DND-41 (cell line): ENCODE results near the gene SNTG2.

Source experiments
- ATAC-seq: fragments of 200-7000 bp; cut with Tn5 transposase; 3 replicates; pipeline ENCODE4 v1.9.1; 2021; ENCODE audit warnings: low read depth; ENCODE audit not compliant: insufficient read depth
- DNase-seq: peaks from one replicate; pipeline ENCODE4 v3.0.0-alpha.2; 2020
- H2AFZ ChIP-seq: 2 replicates; pipeline ENCODE4 v1.6.0; 2012; ENCODE audit warnings: low read depth, low read length
- H3K27ac ChIP-seq: 2 replicates; pipeline ENCODE4 v1.5.1; 2012; ENCODE audit warnings: low read length, inconsistent platforms
- H3K27me3 ChIP-seq: fragments of 200-600 bp; sonication (generic); 2 replicates; pipeline ENCODE4 v1.6.0; 2012; ENCODE audit warnings: low read length, mild to moderate bottlenecking, inconsistent platforms; ENCODE audit not compliant: insufficient read depth, poor library complexity
- H3K36me3 ChIP-seq: 2 replicates; pipeline ENCODE4 v1.5.1; 2012; ENCODE audit warnings: low read length, inconsistent platforms; ENCODE audit not compliant: insufficient read depth
- H3K4me1 ChIP-seq: 2 replicates; pipeline ENCODE4 v1.5.1; 2012; ENCODE audit warnings: mild to moderate bottlenecking, low read length; ENCODE audit not compliant: insufficient read depth
- H3K4me2 ChIP-seq: 2 replicates; pipeline ENCODE4 v1.6.0; 2012; ENCODE audit warnings: mild to moderate bottlenecking, moderate library complexity, low read length, inconsistent platforms; ENCODE audit not compliant: insufficient read depth
- H3K4me3 ChIP-seq, 2 experiments: fragments of 200-600 bp in 1 of 2; shearing (Covaris generic) in 1 of 2; 2 replicates each; pipeline ENCODE4 v1.5.1; 2012 to 2016; ENCODE audit warnings: inconsistent platforms in 2 of 2, low read length in 2 of 2, mild to moderate bottlenecking in 2 of 2, low read depth in 1 of 2, moderate library complexity in 1 of 2
- H3K79me2 ChIP-seq: 2 replicates; pipeline ENCODE4 v1.6.0; 2012; ENCODE audit warnings: low read length, inconsistent platforms; ENCODE audit not compliant: insufficient read depth
- H3K9ac ChIP-seq: 2 replicates; pipeline ENCODE4 v1.6.0; 2012; ENCODE audit warnings: low read depth, mild to moderate bottlenecking, inconsistent platforms, low read length, moderate library complexity
- H3K9me3 ChIP-seq: 2 replicates; pipeline ENCODE4 v1.5.1; 2012; ENCODE audit warnings: low read length, moderate library complexity, mild to moderate bottlenecking, inconsistent platforms; ENCODE audit not compliant: insufficient read depth, severe bottlenecking
- H4K20me1 ChIP-seq: 2 replicates; pipeline ENCODE4 v1.6.0; 2012; ENCODE audit warnings: low read length; ENCODE audit not compliant: insufficient read depth
- CTCF ChIP-seq: IDR thresholded peaks from 2 replicates; pipeline ENCODE4 v1.5.1; 2012; ENCODE audit warnings: borderline replicate concordance, low read length, moderate library complexity, mild to moderate bottlenecking; ENCODE audit not compliant: poor library complexity, severe bottlenecking; ENCODE audit errors: extremely low read depth
- EZH2 ChIP-seq: IDR thresholded peaks from 3 replicates; pipeline ENCODE4 v1.6.1; 2012; ENCODE audit warnings: borderline replicate concordance, low read depth, mild to moderate bottlenecking, moderate library complexity, low read length, inconsistent platforms; ENCODE audit not compliant: severe bottlenecking

Gene SNTG2

DNA sequence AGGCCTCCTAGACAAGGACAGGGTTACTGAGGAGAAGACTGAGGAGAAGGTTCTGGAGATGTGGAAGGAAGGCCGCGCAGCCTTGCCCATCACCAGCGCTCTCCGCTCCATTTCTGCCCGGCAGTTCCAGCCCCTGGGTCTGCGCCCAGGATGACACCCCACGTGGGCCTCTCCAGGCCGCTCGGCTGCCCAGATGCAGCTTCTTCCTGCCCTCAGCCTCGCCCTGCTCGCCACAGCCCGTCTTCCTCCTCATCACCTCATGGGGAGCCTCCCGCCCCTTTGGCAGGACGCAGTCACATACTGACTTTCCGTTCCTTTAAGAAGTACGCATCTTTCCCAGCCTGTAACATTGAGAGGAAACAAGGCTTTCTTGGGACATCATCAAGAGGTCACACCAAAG, 37.1 kb downstream of the SNTG2 start:
- Histone ChIP-seq H3K9ac (no peak overlapping the region), H3K27me3 (no peaks in the 10 kb centered on the region), H3K27ac (no peak overlapping the region), H3K4me3 (no peak overlapping the region), H3K4me2 (no peak overlapping the region), H3K36me3 (no peaks in the 10 kb centered on the region), H2AFZ (no peak overlapping the region), H4K20me1 (peaks cover 7% of the 10 kb centered on the region; the same call in 1 of the 2 replicates), H3K79me2 (peaks cover 3% of the 10 kb centered on the region; the same call in 1 of the 2 replicates), H3K9me3 (no peaks in the 10 kb centered on the region), H3K4me1 (no peaks in the 10 kb centered on the region)
- no peak for TF ChIP-seq EZH2
- TF ChIP-seq CTCF: no peak
- no peak for ATAC-seq
- no peak for DNase-seq

DNA sequence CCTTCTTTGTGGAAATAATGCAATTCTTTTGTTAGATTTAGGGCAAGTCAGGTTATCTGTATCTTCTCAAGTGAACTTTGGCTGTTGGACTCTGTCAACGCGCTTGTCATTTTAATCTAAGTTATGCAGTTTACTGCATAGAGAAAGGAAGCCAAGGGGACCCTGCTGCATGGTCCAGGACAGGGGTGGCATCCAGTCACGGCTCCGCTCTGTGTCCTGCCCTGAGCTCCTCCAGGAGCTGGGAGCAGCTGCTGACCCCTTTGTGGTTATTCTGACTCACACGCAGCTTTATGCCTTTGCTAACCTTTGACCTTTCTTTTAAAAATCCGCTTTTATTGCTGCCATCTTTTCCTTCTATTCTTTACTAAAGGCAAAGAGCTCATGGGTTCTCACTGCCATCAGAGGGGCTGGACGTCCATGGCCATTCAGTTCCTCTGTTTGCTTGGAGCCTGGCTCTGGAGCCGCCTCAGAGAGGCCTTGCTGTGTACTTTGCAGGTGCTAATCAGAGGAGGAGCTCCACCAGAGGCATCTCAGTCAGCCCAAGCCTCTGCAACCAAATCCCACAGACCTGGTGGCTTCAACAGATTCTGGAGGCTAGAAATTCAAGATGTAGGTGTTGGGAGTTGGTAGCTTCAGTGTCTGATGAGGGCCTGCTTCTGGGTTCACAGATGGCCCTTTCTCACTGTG, 39.3 kb downstream of the SNTG2 start:
- no peak for DNase-seq
- Histone ChIP-seq H2AFZ (no peak overlapping the region), H3K4me3 (no peak overlapping the region), H3K4me2 (no peak overlapping the region), H3K9ac (no peak overlapping the region), H3K27ac (no peak overlapping the region), H3K27me3 (no peaks in the 10 kb centered on the region), H3K4me1 (no peaks in the 10 kb centered on the region), H3K9me3 (no peaks in the 10 kb centered on the region), H3K36me3 (no peaks in the 10 kb centered on the region), H3K79me2 (no peaks in the 10 kb centered on the region), H4K20me1 (peaks cover 7% of the 10 kb centered on the region; the same call in 1 of the 2 replicates)
- TF ChIP-seq CTCF (no peak), EZH2 (no peak)
- ATAC-seq: peak; percentile 47; the same call in 2 of the 3 replicates

GRCh38 chr2:990970-991369, 40.3 kb downstream of the SNTG2 start:
- Histone ChIP-seq H3K27ac (no peak overlapping the region), H3K79me2 (no peaks in the 10 kb centered on the region), H2AFZ (no peak overlapping the region), H3K4me3 (no peak overlapping the region), H3K36me3 (no peaks in the 10 kb centered on the region), H4K20me1 (peaks cover 7% of the 10 kb centered on the region; the same call in 1 of the 2 replicates), H3K9me3 (no peaks in the 10 kb centered on the region), H3K4me1 (no peaks in the 10 kb centered on the region), H3K9ac (no peak overlapping the region), H3K4me2 (no peak overlapping the region), H3K27me3 (no peaks in the 10 kb centered on the region)
- DNase-seq (no peak), ATAC-seq (no peak)
- TF ChIP-seq EZH2 (no peak), CTCF (no peak)
